ENCODE data around the gene CD247.

CD247 gene

DNA sequence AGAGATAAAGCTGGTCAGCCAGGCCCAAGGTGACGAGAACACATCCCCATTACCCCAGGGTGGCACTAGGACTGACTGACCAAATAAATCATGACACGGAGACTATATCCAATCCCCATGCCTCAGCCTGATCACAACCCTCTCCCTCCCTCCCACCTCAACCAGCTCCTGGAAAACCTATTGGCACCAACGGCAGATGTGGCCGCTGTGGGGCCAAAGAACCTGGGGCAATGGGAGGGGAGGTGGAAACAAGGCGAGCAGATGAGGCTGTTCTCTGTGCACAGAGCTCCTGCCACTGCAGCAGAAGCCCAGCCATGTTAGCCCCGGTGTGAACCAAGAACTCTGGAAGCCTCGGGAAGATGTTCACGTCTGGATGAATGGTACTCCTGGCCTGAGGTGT, 77.6 kb downstream of the CD247 start:
- no peak for FAIRE-seq
- no peak for DNase-seq (ENCODE audit: insufficient read length, low spot score)
- TF ChIP-seq POLR2A (IDR thresholded peaks at IDR 0.05; ENCODE audit: low read depth, low read length) (no peak), TAF1 (IDR thresholded peaks at IDR 0.05; ENCODE audit: low read depth, low read length) (no peak), POLR2AphosphoS5 (IDR thresholded peaks at IDR 0.05; ENCODE audit: low read depth, low read length) (no peak), POU2F2 (IDR thresholded peaks at IDR 0.05; ENCODE audit: low read depth, low read length) (no peak), PAX5 (IDR thresholded peaks at IDR 0.05; ENCODE audit: insufficient read depth, low read length, severe bottlenecking) (no peak), SPI1 (IDR thresholded peaks at IDR 0.05; ENCODE audit: low read depth, low read length) (no peak)

- DNase-seq (ENCODE audit: insufficient read length, low spot score), result no peak
- FAIRE-seq, result no peak
- TF ChIP-seq TAF1 (IDR thresholded peaks at IDR 0.05; ENCODE audit: low read depth, low read length) (no peak), POU2F2 (IDR thresholded peaks at IDR 0.05; ENCODE audit: low read depth, low read length) (no peak)
Observed at GRCh38 chr1:167440345-167440744, 78.0 kb downstream of the CD247 start.

- DNase-seq (ENCODE audit: insufficient read length, low spot score) (no peak), FAIRE-seq (no peak)
- no peak for TF ChIP-seq PAX5 (IDR thresholded peaks at IDR 0.05; ENCODE audit: insufficient read depth, low read length, severe bottlenecking)
- no peak for TF ChIP-seq TAF1 (IDR thresholded peaks at IDR 0.05; ENCODE audit: low read depth, low read length)
- TF ChIP-seq POLR2A (IDR thresholded peaks at IDR 0.05; ENCODE audit: low read depth, low read length), result no peak
Observed at GRCh38 chr1:167439301-167439988, 78.9 kb downstream of the CD247 start.

DNA sequence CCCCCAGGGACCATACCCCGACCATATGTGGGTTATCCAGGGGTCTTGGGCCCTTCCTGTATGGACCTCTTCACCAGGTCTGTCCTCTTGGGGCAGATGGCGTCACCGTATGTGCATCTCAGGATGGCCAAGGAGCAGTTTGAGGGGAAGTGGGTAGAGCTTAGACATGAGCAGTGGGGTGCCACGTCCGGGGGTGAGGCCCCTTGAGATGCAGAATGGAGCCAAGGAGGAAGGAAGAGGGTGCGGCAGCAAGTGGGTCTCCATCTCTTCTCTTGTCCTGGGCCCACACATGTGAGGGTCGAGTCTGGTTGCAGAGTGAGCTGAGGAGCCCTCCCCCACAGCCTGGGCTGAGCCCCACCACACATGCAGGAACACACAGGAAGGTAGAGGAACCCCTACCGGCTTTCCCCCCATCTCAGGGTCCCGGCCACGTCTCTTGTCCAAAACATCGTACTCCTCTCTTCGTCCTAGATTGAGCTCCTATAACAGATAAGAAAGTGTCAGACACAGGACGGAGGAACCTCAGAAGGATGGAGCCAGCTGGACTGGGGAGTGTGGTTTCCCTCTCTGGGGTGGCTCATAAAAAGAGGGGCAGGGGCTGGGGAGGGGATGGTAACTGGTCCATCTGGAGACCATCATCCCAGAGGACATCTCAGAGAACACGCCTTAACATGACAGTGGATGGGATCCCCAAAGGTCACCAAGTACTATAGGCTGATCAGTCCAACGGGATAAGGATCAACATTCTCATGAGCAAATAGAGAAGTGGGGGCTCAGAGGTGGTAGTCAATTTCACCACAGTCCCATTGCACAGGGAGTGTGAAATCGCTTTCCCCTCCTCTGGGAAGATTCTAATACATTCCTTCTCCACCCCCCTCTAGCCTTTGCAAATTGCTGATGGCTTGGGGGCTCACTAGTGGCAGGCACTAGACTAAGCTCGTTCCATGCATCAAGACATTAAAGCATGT, 79.9 kb downstream of the CD247 start:
- FAIRE-seq, result no peak
- DNase-seq (ENCODE audit: insufficient read length, low spot score), result no peak
- TF ChIP-seq SPI1 (IDR thresholded peaks at IDR 0.05; ENCODE audit: low read depth, low read length) (no peak), POLR2A (IDR thresholded peaks at IDR 0.05; ENCODE audit: low read depth, low read length) (no peak), PAX5 (IDR thresholded peaks at IDR 0.05; ENCODE audit: insufficient read depth, low read length, severe bottlenecking) (no peak), TAF1 (IDR thresholded peaks at IDR 0.05; ENCODE audit: low read depth, low read length) (no peak), POLR2AphosphoS5 (IDR thresholded peaks at IDR 0.05; ENCODE audit: low read depth, low read length) (no peak), POU2F2 (IDR thresholded peaks at IDR 0.05; ENCODE audit: low read depth, low read length) (no peak)

DNA sequence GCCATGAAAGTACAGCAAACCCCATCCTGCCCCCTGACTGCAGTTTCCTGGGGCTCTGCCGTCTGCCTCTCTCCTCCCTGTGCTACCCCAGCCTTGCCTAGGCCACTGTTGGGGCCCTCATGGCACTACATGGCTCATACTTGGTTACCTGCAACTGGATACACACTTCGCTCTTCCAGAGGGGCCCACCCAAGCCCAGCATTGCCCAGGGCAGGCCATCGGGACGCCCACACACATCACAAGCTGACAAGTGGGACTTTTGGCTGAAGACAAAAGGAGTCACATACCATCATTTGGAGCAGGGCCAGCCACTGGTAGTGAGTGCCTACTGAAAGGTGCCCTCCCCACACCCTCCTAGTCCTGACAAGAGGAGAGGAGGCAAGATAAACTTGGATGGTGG, 82.8 kb downstream of the CD247 start:
- DNase-seq (ENCODE audit: insufficient read length, low spot score) (no peak), FAIRE-seq (no peak)
- TF ChIP-seq SPI1 (IDR thresholded peaks at IDR 0.05; ENCODE audit: low read depth, low read length), result no peak

DNA sequence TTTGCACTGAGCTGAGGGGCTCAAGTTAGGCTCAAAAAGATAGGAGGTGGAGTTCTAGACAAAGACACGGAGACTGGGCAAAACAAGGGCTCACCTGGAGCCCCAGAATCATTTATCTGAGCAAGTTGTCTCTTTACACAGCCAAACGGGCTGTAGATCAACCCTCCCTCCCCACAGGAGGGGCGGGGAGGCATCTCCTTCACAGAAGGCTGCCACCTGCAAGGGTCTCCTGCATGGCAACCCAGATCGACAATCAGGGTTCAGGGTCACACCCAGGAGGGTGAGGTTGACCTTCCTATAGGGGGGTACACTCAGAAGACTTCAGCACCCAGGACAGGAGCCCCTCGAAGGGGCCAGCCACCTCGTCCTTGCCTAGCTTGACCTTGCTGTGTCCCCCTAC, 84.0 kb downstream of the CD247 start:
- FAIRE-seq (no peak), DNase-seq (ENCODE audit: insufficient read length, low spot score) (no peak)
- TF ChIP-seq PAX5 (IDR thresholded peaks at IDR 0.05; ENCODE audit: insufficient read depth, low read length, severe bottlenecking), result no peak
- no peak for TF ChIP-seq POU2F2 (IDR thresholded peaks at IDR 0.05; ENCODE audit: low read depth, low read length)
- no peak for TF ChIP-seq POLR2A (IDR thresholded peaks at IDR 0.05; ENCODE audit: low read depth, low read length)
- no peak for TF ChIP-seq POLR2AphosphoS5 (IDR thresholded peaks at IDR 0.05; ENCODE audit: low read depth, low read length)
- TF ChIP-seq TAF1 (IDR thresholded peaks at IDR 0.05; ENCODE audit: low read depth, low read length), result no peak
- no peak for TF ChIP-seq SPI1 (IDR thresholded peaks at IDR 0.05; ENCODE audit: low read depth, low read length)

- FAIRE-seq (no peak), DNase-seq (ENCODE audit: insufficient read length, low spot score) (no peak)
- TF ChIP-seq TAF1 (IDR thresholded peaks at IDR 0.05; ENCODE audit: low read depth, low read length) (no peak), PAX5 (IDR thresholded peaks at IDR 0.05; ENCODE audit: insufficient read depth, low read length, severe bottlenecking) (no peak), POLR2A (IDR thresholded peaks at IDR 0.05; ENCODE audit: low read depth, low read length) (no peak), POLR2AphosphoS5 (IDR thresholded peaks at IDR 0.05; ENCODE audit: low read depth, low read length) (no peak), POU2F2 (IDR thresholded peaks at IDR 0.05; ENCODE audit: low read depth, low read length) (no peak), SPI1 (IDR thresholded peaks at IDR 0.05; ENCODE audit: low read depth, low read length) (no peak)
Observed at GRCh38 chr1:167433884-167434283, 84.4 kb downstream of the CD247 start.

DNA sequence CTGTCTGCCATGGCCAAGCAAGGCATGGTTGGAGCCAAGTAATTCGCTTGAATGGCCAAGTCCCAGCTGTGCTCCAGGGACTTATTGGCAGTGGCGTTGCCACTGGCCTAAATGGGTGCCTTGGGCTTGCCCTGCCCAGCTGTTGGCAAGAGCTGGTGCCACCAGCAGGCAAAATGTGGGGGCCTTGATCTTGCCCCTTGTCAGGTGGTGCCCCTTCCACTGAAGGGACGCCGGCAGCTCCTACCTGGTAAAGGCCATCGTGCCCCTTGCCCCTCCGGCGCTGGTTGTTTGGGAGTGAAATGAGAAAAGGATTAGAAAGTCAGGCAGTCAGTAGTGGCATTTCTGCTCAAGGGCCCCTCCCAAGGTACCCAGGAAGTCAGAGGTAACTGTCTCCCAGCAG, 85.5 kb downstream of the CD247 start:
- FAIRE-seq (no peak), DNase-seq (ENCODE audit: insufficient read length, low spot score) (no peak)
- TF ChIP-seq POLR2AphosphoS5 (IDR thresholded peaks at IDR 0.05; ENCODE audit: low read depth, low read length) (no peak), POU2F2 (IDR thresholded peaks at IDR 0.05; ENCODE audit: low read depth, low read length) (no peak), SPI1 (IDR thresholded peaks at IDR 0.05; ENCODE audit: low read depth, low read length) (no peak), POLR2A (IDR thresholded peaks at IDR 0.05; ENCODE audit: low read depth, low read length) (no peak), TAF1 (IDR thresholded peaks at IDR 0.05; ENCODE audit: low read depth, low read length) (no peak), PAX5 (IDR thresholded peaks at IDR 0.05; ENCODE audit: insufficient read depth, low read length, severe bottlenecking) (no peak)

DNA sequence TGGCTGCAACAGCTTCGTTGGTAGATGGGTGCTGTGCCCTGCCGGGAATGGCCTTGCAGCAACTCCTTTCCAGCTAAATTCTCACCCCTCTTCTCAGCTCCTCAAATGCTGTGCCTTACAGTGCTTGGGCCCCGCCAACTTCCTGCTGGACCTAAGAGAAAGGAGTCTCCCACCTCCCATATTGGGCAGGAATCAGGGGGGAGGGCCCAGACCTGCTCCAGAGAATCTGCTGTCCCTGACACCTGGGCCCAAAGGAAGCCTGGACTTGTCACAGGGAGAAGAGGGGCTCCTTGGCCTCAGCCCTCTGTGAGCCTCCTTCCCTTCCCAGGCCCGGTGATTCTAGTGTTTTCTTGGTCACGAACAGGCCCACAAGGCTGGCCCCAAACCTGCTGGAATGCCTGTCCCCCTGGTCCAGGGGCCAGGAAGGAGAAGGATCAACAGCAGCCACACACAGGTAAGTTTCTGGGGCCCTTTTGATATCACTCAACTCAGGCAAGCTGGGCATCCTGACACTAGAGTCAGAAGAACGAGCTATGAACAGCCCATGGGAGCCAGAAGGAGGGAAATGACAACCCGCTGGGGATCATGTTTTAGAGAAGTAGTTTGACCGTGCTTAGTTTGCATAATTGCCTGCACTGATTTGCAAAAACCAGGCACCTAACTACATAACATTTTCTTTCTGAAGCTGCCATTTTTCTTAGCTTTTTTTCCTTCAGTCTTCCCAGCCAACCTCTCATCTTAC, 86.2 kb downstream of the CD247 start:
- TF ChIP-seq TAF1 (IDR thresholded peaks at IDR 0.05; ENCODE audit: low read depth, low read length), result no peak
- no peak for TF ChIP-seq POLR2A (IDR thresholded peaks at IDR 0.05; ENCODE audit: low read depth, low read length)
- no peak for TF ChIP-seq PAX5 (IDR thresholded peaks at IDR 0.05; ENCODE audit: insufficient read depth, low read length, severe bottlenecking)
- TF ChIP-seq POU2F2 (IDR thresholded peaks at IDR 0.05; ENCODE audit: low read depth, low read length), result no peak
- no peak for TF ChIP-seq POLR2AphosphoS5 (IDR thresholded peaks at IDR 0.05; ENCODE audit: low read depth, low read length)
- no peak for TF ChIP-seq SPI1 (IDR thresholded peaks at IDR 0.05; ENCODE audit: low read depth, low read length)
- no peak for DNase-seq (ENCODE audit: insufficient read length, low spot score)
- FAIRE-seq, result no peak

Measured in GM12891 (cell line).